Neuron (in vitro differentiated cells): ENCODE measurements around the gene TMEM267.
"Not testable (repeated sequence)": the region's sequence is repeated elsewhere in the genome, so short reads cannot be mapped to it uniquely, and the experiment has no call there.

Source experiments
- H2AFZ ChIP-seq: one replicate; pipeline ENCODE4 v1.6.1; 2013; ENCODE audit warnings: low read depth, mild to moderate bottlenecking, inconsistent platforms, low read length, moderate library complexity
- H3K27me3 ChIP-seq: one replicate; pipeline ENCODE4 v1.6.1; 2013; ENCODE audit warnings: low read length; ENCODE audit not compliant: insufficient read depth
- H3K36me3 ChIP-seq: one replicate; pipeline ENCODE4 v1.6.1; 2013; ENCODE audit warnings: low read length; ENCODE audit not compliant: insufficient read depth
- H3K4me1 ChIP-seq: one replicate; pipeline ENCODE4 v1.6.1; 2013; ENCODE audit warnings: low read length; ENCODE audit not compliant: insufficient read depth
- H3K4me3 ChIP-seq: 2 replicates; pipeline ENCODE4 v1.5.1; 2013; ENCODE audit warnings: mild to moderate bottlenecking, low read length, moderate library complexity
- H3K9me3 ChIP-seq: one replicate; pipeline ENCODE4 v1.6.1; 2013; ENCODE audit warnings: low read length

The TMEM267 gene

GRCh38 chr5:43413966-43414365 lies 69.7 kb downstream of the TMEM267 start:
- Histone ChIP-seq H2AFZ (no peak overlapping the region), H3K36me3 (no peaks in the 10 kb centered on the region), H3K4me3 (no peak overlapping the region), H3K4me1 (no peaks in the 10 kb centered on the region), H3K9me3 (no peaks in the 10 kb centered on the region), H3K27me3 (no peaks in the 10 kb centered on the region)

GRCh38 chr5:43412644-43413043 lies 71.0 kb downstream of the TMEM267 start:
- Histone ChIP-seq H3K4me3 (no peak overlapping the region), H3K36me3 (no peaks in the 10 kb centered on the region), H3K4me1 (no peaks in the 10 kb centered on the region), H3K27me3 (no peaks in the 10 kb centered on the region), H3K9me3 (no peaks in the 10 kb centered on the region), H2AFZ (no peak overlapping the region)

GRCh38 chr5:43412156-43412555 lies 71.5 kb downstream of the TMEM267 start, which contains the start of gene CCL28:
TSS of gene CCL28 (minus strand) at chr5:43412391. CDS start at chr5:43412316, 75 bp downstream.
- H3K9me3 ChIP-seq, result no peaks in the 10 kb centered on the region
- no peaks in the 10 kb centered on the region for H3K27me3 ChIP-seq
- H3K4me1 ChIP-seq, result no peaks in the 10 kb centered on the region
- H3K36me3 ChIP-seq, result no peaks in the 10 kb centered on the region
- no peak within 1 kb of the TSS for H3K4me3 ChIP-seq
- H2AFZ ChIP-seq, result no peak within 1 kb of the TSS

- Histone ChIP-seq H3K4me3 (no peak overlapping the region), H3K9me3 (no peaks in the 10 kb centered on the region), H2AFZ (no peak overlapping the region), H3K27me3 (no peaks in the 10 kb centered on the region), H3K36me3 (no peaks in the 10 kb centered on the region), H3K4me1 (no peaks in the 10 kb centered on the region)
These were observed 72.2 kb downstream of the TMEM267 start for GRCh38 chr5:43411495-43411894.

- Histone ChIP-seq H3K9me3 (no peaks in the 10 kb centered on the region), H3K4me1 (no peaks in the 10 kb centered on the region), H3K36me3 (no peaks in the 10 kb centered on the region), H3K27me3 (no peaks in the 10 kb centered on the region), H2AFZ (no peak overlapping the region), H3K4me3 (no peak overlapping the region)
These were observed 73.3 kb downstream of the TMEM267 start for GRCh38 chr5:43410414-43410813.

- no peaks in the 10 kb centered on the region for H3K4me1 ChIP-seq
- H3K4me3 ChIP-seq, result no peak overlapping the region
- no peaks in the 10 kb centered on the region for H3K27me3 ChIP-seq
- no peaks in the 10 kb centered on the region for H3K9me3 ChIP-seq
- no peaks in the 10 kb centered on the region for H3K36me3 ChIP-seq
- H2AFZ ChIP-seq, result no peak overlapping the region
These were observed 73.8 kb downstream of the TMEM267 start for GRCh38 chr5:43409809-43410271.

GRCh38 chr5:43402524-43403066 lies 81.1 kb downstream of the TMEM267 start:
- H3K4me3 ChIP-seq, result not testable (repeated sequence)

GRCh38 chr5:43401827-43402226 lies 81.8 kb downstream of the TMEM267 start:
- Histone ChIP-seq H3K36me3 (no peaks in the 10 kb centered on the region), H3K27me3 (peaks cover 3% of the 10 kb centered on the region), H3K9me3 (peaks cover 5% of the 10 kb centered on the region), H3K4me1 (no peaks in the 10 kb centered on the region), H3K4me3 (no peak overlapping the region), H2AFZ (no peak overlapping the region)

More at GRCh38 chr5:43402524-43403066, 81.1 kb downstream of the TMEM267 start:
- not testable (repeated sequence) for H3K27me3 ChIP-seq, H3K4me1 ChIP-seq, H3K36me3 ChIP-seq, H2AFZ ChIP-seq, H3K9me3 ChIP-seq

- Histone ChIP-seq H3K27me3 (peaks cover 8% of the 10 kb centered on the region), H3K36me3 (no peaks in the 10 kb centered on the region), H3K4me1 (no peaks in the 10 kb centered on the region), H2AFZ (no peak overlapping the region), H3K9me3 (peaks cover 8% of the 10 kb centered on the region), H3K4me3 (no peak overlapping the region)
These were observed 83.6 kb downstream of the TMEM267 start for GRCh38 chr5:43400082-43400481.

- Histone ChIP-seq H3K4me3 (no peak overlapping the region), H3K36me3 (no peaks in the 10 kb centered on the region), H3K27me3 (peaks cover 8% of the 10 kb centered on the region), H3K9me3 (peaks cover 8% of the 10 kb centered on the region), H2AFZ (no peak overlapping the region), H3K4me1 (no peaks in the 10 kb centered on the region)
These were observed 86.8 kb downstream of the TMEM267 start for GRCh38 chr5:43396762-43397304.
